ENCODE results near the gene BAHCC1.

Gene BAHCC1

DNA sequence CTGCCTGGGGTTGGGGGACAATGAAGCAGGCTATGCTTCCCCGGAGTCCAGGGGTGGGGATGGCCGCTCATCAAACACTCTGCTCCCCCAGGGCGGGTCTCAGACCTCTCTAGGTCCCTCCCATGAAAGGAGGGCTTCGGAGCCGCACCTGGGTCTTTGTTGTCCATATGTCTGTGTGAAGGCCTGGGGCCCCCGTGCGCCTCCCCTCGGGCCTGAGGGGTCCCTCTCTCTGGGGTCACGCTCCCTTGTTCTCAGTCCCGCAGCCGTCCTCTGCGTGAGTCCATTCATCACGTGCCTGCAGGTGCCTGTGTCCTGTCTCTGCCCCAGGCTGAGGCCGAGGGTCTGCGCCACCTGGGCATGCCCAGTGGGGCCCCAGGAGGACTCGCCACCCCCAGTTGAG is 15.6 kb downstream of the BAHCC1 start:
- Histone ChIP-seq H3K36me3 (ENCODE audit: insufficient read depth, low read length) (no peaks in the 10 kb centered on the region), H3K27me3 (ENCODE audit: insufficient read depth, low read length) (no peaks in the 10 kb centered on the region; the same call in 1 of the 2 replicates), H3K9ac (ENCODE audit: low read depth, low read length) (no peak overlapping the region), H3K4me3 (ENCODE audit: low read length) (no peak overlapping the region), H3K9me3 (ENCODE audit: insufficient read depth, low read depth, low read length) (no peaks in the 10 kb centered on the region), H3K4me1 (ENCODE audit: insufficient read depth, low read length) (0 out of 2 replicates have a peak, but pooled peaks cover 5% of the 10 kb centered on the region), H3K27ac (ENCODE audit: low read depth, low read length) (no peak overlapping the region)
- WGBS, result 92% methylated on average over 16 of the region's 16 CpGs

- Histone ChIP-seq H3K9me3 (ENCODE audit: insufficient read depth, low read depth, low read length) (no peaks in the 10 kb centered on the region), H3K27ac (ENCODE audit: low read depth, low read length) (no peak overlapping the region), H3K4me3 (ENCODE audit: low read length) (no peak overlapping the region), H3K9ac (ENCODE audit: low read depth, low read length) (no peak overlapping the region), H3K4me1 (ENCODE audit: insufficient read depth, low read length) (0 out of 2 replicates have a peak, but pooled peaks cover 5% of the 10 kb centered on the region), H3K27me3 (ENCODE audit: insufficient read depth, low read length) (no peaks in the 10 kb centered on the region; the same call in 1 of the 2 replicates), H3K36me3 (ENCODE audit: insufficient read depth, low read length) (no peaks in the 10 kb centered on the region)
- 82% methylated on average over 6 of the region's 8 CpGs for WGBS
Observed at GRCh38 chr17:81411305-81411704, 16.0 kb downstream of the BAHCC1 start.

DNA sequence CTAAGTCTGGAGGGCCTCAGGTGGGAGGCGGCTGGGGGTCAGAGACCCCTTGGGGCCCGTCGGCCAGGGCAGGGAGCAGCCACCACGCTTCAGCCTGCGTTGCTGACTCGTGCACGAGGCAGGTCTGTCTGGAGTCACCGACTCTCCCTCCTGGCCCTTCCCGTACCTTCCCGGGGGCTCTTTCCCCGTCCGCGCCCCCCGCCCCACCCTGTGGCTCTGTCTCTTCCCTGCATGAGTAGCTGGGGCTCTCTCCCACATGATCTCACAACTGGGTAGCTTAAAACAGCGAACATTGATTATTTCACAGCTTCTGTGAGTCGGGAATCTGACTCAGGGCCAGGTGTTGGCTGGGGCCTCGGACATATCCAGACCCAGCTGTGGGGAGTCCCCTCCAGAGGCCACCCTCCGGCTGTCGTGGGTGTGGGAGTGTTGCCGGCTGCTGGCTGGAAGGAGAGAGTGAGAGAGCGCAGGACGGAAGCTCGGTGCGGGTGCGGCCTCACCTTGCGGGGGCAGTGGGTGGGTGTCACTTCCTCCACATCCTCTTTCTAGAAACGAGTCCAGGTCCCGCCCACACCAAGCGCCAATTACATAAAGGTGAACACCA is 17.3 kb downstream of the BAHCC1 start:
- no peaks in the 10 kb centered on the region; the same call in 1 of the 2 replicates for H3K27me3 ChIP-seq (ENCODE audit: insufficient read depth, low read length)
- H3K9ac ChIP-seq (ENCODE audit: low read depth, low read length), result no peak overlapping the region
- 75% methylated on average over 29 of the region's 29 CpGs for WGBS
- no peaks in the 10 kb centered on the region for H3K9me3 ChIP-seq (ENCODE audit: insufficient read depth, low read depth, low read length)
- H3K4me3 ChIP-seq (ENCODE audit: low read length), result no peak overlapping the region
- 0 out of 2 replicates have a peak, but pooled peaks cover 5% of the 10 kb centered on the region for H3K4me1 ChIP-seq (ENCODE audit: insufficient read depth, low read length)
- no peak overlapping the region for H3K27ac ChIP-seq (ENCODE audit: low read depth, low read length)
- no peaks in the 10 kb centered on the region for H3K36me3 ChIP-seq (ENCODE audit: insufficient read depth, low read length)

- 91% methylated on average over 30 of the region's 30 CpGs for WGBS
- H3K9me3 ChIP-seq (ENCODE audit: insufficient read depth, low read depth, low read length), result no peaks in the 10 kb centered on the region
- no peaks in the 10 kb centered on the region; the same call in 1 of the 2 replicates for H3K27me3 ChIP-seq (ENCODE audit: insufficient read depth, low read length)
- H3K4me1 ChIP-seq (ENCODE audit: insufficient read depth, low read length), result 0 out of 2 replicates have a peak, but pooled peaks cover 5% of the 10 kb centered on the region
- no peaks in the 10 kb centered on the region for H3K36me3 ChIP-seq (ENCODE audit: insufficient read depth, low read length)
- no peak overlapping the region for H3K27ac ChIP-seq (ENCODE audit: low read depth, low read length)
- H3K4me3 ChIP-seq (ENCODE audit: low read length), result no peak overlapping the region
- no peak overlapping the region for H3K9ac ChIP-seq (ENCODE audit: low read depth, low read length)
Observed at GRCh38 chr17:81413497-81414135, 18.4 kb downstream of the BAHCC1 start.

GRCh38 chr17:81414756-81415516 is 19.7 kb downstream of the BAHCC1 start:
- Histone ChIP-seq H3K27me3 (ENCODE audit: insufficient read depth, low read length) (no peaks in the 10 kb centered on the region; the same call in 1 of the 2 replicates), H3K36me3 (ENCODE audit: insufficient read depth, low read length) (no peaks in the 10 kb centered on the region), H3K4me3 (ENCODE audit: low read length) (no peak overlapping the region), H3K27ac (ENCODE audit: low read depth, low read length) (no peak overlapping the region), H3K9ac (ENCODE audit: low read depth, low read length) (no peak overlapping the region), H3K9me3 (ENCODE audit: insufficient read depth, low read depth, low read length) (no peaks in the 10 kb centered on the region), H3K4me1 (ENCODE audit: insufficient read depth, low read length) (0 out of 2 replicates have a peak, but pooled peaks cover 5% of the 10 kb centered on the region)
- WGBS, result 91% methylated on average over 41 of the region's 41 CpGs

DNA sequence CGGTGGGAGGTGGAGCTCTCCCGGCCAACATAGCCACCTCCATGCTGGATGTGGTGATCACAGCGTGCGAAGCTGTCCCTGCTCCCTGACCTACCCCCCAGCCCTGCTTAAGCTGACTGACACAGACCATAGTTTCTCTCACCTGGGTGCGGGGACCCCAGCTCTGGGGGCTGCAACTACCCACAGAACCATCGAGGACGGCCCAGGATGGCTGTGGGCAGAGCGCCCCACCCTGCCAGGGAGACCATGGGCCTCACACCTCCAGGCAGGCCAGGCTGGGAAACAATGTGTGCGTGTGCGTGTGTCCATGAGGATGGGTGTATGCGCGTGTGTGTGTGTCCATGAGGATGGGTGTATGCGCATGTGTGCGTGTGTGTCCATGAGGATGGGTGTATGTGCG is 20.4 kb downstream of the BAHCC1 start:
- 95% methylated on average over 15 of the region's 15 CpGs for WGBS
- H3K27me3 ChIP-seq (ENCODE audit: insufficient read depth, low read length), result no peaks in the 10 kb centered on the region; the same call in 1 of the 2 replicates

GRCh38 chr17:81416612-81417011 is 21.4 kb downstream of the BAHCC1 start:
- Histone ChIP-seq H3K27ac (ENCODE audit: low read depth, low read length) (no peak overlapping the region), H3K4me1 (ENCODE audit: insufficient read depth, low read length) (0 out of 2 replicates have a peak, but pooled peaks cover 5% of the 10 kb centered on the region), H3K36me3 (ENCODE audit: insufficient read depth, low read length) (no peaks in the 10 kb centered on the region), H3K27me3 (ENCODE audit: insufficient read depth, low read length) (no peaks in the 10 kb centered on the region), H3K9me3 (ENCODE audit: insufficient read depth, low read depth, low read length) (no peaks in the 10 kb centered on the region), H3K9ac (ENCODE audit: low read depth, low read length) (no peak overlapping the region), H3K4me3 (ENCODE audit: low read length) (no peak overlapping the region)
- 89% methylated on average over 10 of the region's 10 CpGs for WGBS

More for the DNA sequence above, 20.4 kb downstream of the BAHCC1 start:
- Histone ChIP-seq H3K4me3 (ENCODE audit: low read length) (no peak overlapping the region), H3K4me1 (ENCODE audit: insufficient read depth, low read length) (0 out of 2 replicates have a peak, but pooled peaks cover 5% of the 10 kb centered on the region), H3K9ac (ENCODE audit: low read depth, low read length) (no peak overlapping the region), H3K27ac (ENCODE audit: low read depth, low read length) (no peak overlapping the region), H3K36me3 (ENCODE audit: insufficient read depth, low read length) (no peaks in the 10 kb centered on the region), H3K9me3 (ENCODE audit: insufficient read depth, low read depth, low read length) (no peaks in the 10 kb centered on the region)

DNA sequence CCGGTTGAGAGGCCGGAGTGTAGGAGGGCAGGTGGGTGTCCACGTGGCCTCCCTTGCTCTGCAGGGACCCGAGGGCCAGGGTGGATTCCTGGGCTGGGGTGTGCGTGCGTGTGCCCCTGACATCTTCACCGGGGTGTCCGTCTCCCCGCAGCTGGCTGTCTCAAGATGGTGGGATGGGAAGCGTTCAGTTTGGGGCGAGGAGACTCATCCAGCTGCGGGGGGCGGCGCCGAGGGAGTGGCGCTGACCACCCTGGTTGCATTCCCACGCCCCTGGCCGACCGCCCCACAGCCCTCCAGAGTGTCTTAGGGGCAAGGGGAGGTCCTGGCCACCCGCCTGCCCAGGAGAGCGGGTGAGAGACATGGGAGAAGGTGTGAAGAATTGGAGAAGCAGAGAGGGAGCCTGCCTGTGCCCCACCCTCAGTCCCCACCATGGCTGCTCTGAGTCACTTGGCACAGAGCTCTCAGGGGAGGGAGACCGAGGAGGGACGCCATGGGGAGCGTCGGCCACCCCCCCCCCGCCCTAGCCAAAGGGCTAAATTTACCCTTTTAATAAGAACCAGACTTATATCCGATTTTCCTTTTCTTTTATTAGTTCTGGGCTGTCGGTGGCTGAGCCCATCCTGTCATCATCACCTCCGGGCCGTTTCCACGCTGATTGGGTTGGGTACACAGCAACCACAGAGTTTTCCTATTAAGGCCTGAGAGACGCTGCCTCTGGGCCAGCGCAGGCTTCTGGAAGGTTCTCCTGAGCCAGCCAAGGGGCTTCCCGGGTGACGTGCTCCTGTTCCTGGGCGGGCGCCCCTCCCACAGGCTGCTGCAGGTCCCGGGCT is 22.0 kb downstream of the BAHCC1 start:
- no peak overlapping the region for H3K9ac ChIP-seq (ENCODE audit: low read depth, low read length)
- no peaks in the 10 kb centered on the region for H3K36me3 ChIP-seq (ENCODE audit: insufficient read depth, low read length)
- no peak overlapping the region for H3K27ac ChIP-seq (ENCODE audit: low read depth, low read length)
- H3K9me3 ChIP-seq (ENCODE audit: insufficient read depth, low read depth, low read length), result no peaks in the 10 kb centered on the region
- H3K27me3 ChIP-seq (ENCODE audit: insufficient read depth, low read length), result no peaks in the 10 kb centered on the region
- WGBS, result 89% methylated on average over 37 of the region's 38 CpGs
- no peak overlapping the region for H3K4me3 ChIP-seq (ENCODE audit: low read length)
- H3K4me1 ChIP-seq (ENCODE audit: insufficient read depth, low read length), result 0 out of 2 replicates have a peak, but pooled peaks cover 5% of the 10 kb centered on the region

GRCh38 chr17:81417879-81418709 is 22.8 kb downstream of the BAHCC1 start:
- no peak overlapping the region for H3K9ac ChIP-seq (ENCODE audit: low read depth, low read length)

More at GRCh38 chr17:81417879-81418709, 22.8 kb downstream of the BAHCC1 start:
- H3K27ac ChIP-seq (ENCODE audit: low read depth, low read length), result no peak overlapping the region
- 91% methylated on average over 23 of the region's 23 CpGs for WGBS
- no peaks in the 10 kb centered on the region for H3K27me3 ChIP-seq (ENCODE audit: insufficient read depth, low read length)
- H3K4me1 ChIP-seq (ENCODE audit: insufficient read depth, low read length), result peaks cover 4% of the 10 kb centered on the region; the same call in 1 of the 2 replicates
- H3K4me3 ChIP-seq (ENCODE audit: low read length), result no peak overlapping the region
- H3K36me3 ChIP-seq (ENCODE audit: insufficient read depth, low read length), result no peaks in the 10 kb centered on the region
- no peaks in the 10 kb centered on the region for H3K9me3 ChIP-seq (ENCODE audit: insufficient read depth, low read depth, low read length)

Data from HUES64 (cell line).